ENCODE results near the gene ST6GAL2. TPM values are rescaled to one million over a fixed set of nuclear protein-coding genes. Genes with fewer than 3 reads are reported as not detected.
A peak's percentile ranks its signal among the peaks of the same experiment; 100 is the strongest.

ST6GAL2 gene
- total and polyA plus RNA-seq, 2 experiments from 2014 or later: 13.4 to 25.7 TPM

DNA sequence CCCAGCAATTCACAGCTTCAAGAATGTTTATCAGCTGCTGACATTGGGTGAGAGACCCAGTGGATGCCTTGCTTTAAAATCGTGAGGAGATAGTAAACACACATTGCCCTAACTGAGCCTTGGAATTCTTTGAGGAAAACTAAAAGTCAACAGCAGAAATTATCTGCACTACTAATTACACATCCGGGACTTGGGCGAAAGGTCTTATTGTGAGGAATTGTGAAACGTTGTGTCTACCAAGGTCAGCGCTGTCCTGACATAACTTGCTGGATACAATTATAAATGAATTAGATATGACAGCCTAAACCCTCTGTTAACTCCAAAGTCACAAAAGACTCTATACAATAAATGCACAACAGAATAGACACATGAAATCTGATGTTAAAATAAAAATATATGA, 121.4 kb downstream of the ST6GAL2 start (continued):
- TF ChIP-seq, protein P1, sequence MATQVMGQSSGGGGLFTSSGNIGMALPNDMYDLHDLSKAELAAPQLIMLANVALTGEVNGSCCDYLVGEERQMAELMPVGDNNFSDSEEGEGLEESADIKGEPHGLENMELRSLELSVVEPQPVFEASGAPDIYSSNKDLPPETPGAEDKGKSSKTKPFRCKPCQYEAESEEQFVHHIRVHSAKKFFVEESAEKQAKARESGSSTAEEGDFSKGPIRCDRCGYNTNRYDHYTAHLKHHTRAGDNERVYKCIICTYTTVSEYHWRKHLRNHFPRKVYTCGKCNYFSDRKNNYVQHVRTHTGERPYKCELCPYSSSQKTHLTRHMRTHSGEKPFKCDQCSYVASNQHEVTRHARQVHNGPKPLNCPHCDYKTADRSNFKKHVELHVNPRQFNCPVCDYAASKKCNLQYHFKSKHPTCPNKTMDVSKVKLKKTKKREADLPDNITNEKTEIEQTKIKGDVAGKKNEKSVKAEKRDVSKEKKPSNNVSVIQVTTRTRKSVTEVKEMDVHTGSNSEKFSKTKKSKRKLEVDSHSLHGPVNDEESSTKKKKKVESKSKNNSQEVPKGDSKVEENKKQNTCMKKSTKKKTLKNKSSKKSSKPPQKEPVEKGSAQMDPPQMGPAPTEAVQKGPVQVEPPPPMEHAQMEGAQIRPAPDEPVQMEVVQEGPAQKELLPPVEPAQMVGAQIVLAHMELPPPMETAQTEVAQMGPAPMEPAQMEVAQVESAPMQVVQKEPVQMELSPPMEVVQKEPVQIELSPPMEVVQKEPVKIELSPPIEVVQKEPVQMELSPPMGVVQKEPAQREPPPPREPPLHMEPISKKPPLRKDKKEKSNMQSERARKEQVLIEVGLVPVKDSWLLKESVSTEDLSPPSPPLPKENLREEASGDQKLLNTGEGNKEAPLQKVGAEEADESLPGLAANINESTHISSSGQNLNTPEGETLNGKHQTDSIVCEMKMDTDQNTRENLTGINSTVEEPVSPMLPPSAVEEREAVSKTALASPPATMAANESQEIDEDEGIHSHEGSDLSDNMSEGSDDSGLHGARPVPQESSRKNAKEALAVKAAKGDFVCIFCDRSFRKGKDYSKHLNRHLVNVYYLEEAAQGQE (IDR thresholded peaks at IDR 0.05; ENCODE audit: unreplicated experiment): no peak

DNA sequence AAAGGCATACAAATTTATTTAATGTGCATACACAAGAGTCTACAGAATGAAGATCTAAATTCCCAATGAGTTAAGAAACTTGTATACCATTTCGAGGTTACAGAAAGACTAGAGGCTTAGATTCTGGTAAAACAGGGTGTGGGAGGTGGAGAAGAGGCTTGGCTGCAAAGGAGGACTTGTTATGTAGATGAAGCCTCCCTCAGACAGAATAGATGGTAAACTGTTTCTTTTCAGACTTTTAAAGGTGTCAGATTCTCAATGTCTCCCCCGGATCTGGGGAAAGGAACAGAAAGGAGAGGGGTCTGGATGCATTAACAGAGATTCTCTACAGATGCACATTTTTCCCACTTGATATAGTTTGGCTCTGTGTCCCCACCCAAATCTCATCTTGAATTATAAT, 126.0 kb downstream of the ST6GAL2 start:
- Histone ChIP-seq H3K27ac (ENCODE audit: low read depth) (peak overlapping the region; percentile 80), H2AFZ (no peak overlapping the region), H3F3A (replicated peaks; ENCODE audit: low read depth) (0 out of 2 replicates have a peak, but pooled peaks cover 6% of the 10 kb centered on the region), H3K4me1 (ENCODE audit: insufficient read depth) (peaks cover 21% of the 10 kb centered on the region), H4K20me1 (replicated peaks; ENCODE audit: insufficient read depth) (no peaks in the 10 kb centered on the region), H3K4me2 (no peak overlapping the region), H3K27me3 (ENCODE audit: insufficient read depth) (no peaks in the 10 kb centered on the region), H3K9me2 (ENCODE audit: insufficient read depth) (peaks cover 17% of the 10 kb centered on the region), H3K4me3 (no peak overlapping the region), H3K79me2 (replicated peaks; ENCODE audit: insufficient read depth) (no peaks in the 10 kb centered on the region), H3K36me3 (ENCODE audit: insufficient read depth) (no peaks in the 10 kb centered on the region)
- peaks cover 32% of the 10 kb centered on the region for H3K4me1 Mint-ChIP-seq
- no peak for TF ChIP-seq ETS1 (IDR thresholded peaks at IDR 0.05)
- TF ChIP-seq, protein P1 (IDR thresholded peaks at IDR 0.05; ENCODE audit: unreplicated experiment): no peak
- TF ChIP-seq EZH2 (IDR thresholded peaks at IDR 0.05; ENCODE audit: low read depth, unreplicated experiment): no peak
- no peak for TF ChIP-seq STAT1 (IDR thresholded peaks at IDR 0.05; ENCODE audit: unreplicated experiment)
- TF ChIP-seq POLR2AphosphoS5 (IDR thresholded peaks at IDR 0.05; ENCODE audit: low read depth): no peak
- peaks cover 8% of the 10 kb centered on the region; the same call in 2 of the 3 replicates for H3K36me3 Mint-ChIP-seq (ENCODE audit: low read depth)
- H3K4me3 Mint-ChIP-seq: no peak overlapping the region
- no peak overlapping the region; the same call in 1 of the 2 replicates for H3K27ac Mint-ChIP-seq
- H3K27me3 Mint-ChIP-seq (ENCODE audit: insufficient read depth, low read depth, poor library complexity): peaks cover 2% of the 10 kb centered on the region
- ATAC-seq (peak; percentile 82), DNase-seq (ENCODE audit: low spot score) (peak; percentile 54)
- peaks cover 12% of the 10 kb centered on the region; the same call in 2 of the 3 replicates for H3K9me3 Mint-ChIP-seq
